Activated CD4-positive, alpha-beta T cell treated with anti-CD3 and anti-CD28 coated beads, Interleukin-2, amount 10 ng/mL, durations not matched to agents 7 days and 5 days (primary cell): Measurements from ENCODE around the gene SEMA6A. TPM values are rescaled to one million over a fixed set of nuclear protein-coding genes. Genes with fewer than 3 reads are reported as not detected.

ENCODE experiments used
- CTCF ChIA-PET: fragments of 350-600 bp; sonication (Branson Sonifier 250); formaldehyde crosslinking; loops from one replicate; lab custom pipeline; 2021; ENCODE audit warnings: antibody characterized with exemption; lab: Charles Lee
- POLR2A ChIA-PET: fragments of 350-600 bp; sonication (Branson Sonifier 250); formaldehyde crosslinking; loops from one replicate; lab custom pipeline; 2021; ENCODE audit warnings: antibody characterized with exemption; lab: Charles Lee
- DNase-seq: peaks from one replicate; pipeline ENCODE4 v3.0.0-alpha.2; 2020
- H3K27ac Mint-ChIP-seq: one replicate; pipeline ENCODE4 v1.8.0; 2021; ENCODE audit warnings: mild to moderate bottlenecking, moderate library complexity, mixed read lengths
- H3K27me3 Mint-ChIP-seq: one replicate; pipeline ENCODE4 v1.8.0; 2021; ENCODE audit warnings: mixed read lengths
- H3K36me3 Mint-ChIP-seq: one replicate; pipeline ENCODE4 v1.8.0; 2021; ENCODE audit warnings: low read depth, mixed read lengths
- H3K4me1 Mint-ChIP-seq: one replicate; pipeline ENCODE4 v1.8.0; 2021; ENCODE audit warnings: mixed read lengths
- H3K4me3 Mint-ChIP-seq: one replicate; pipeline ENCODE4 v1.8.0; 2021; ENCODE audit warnings: mild to moderate bottlenecking, moderate library complexity, mixed read lengths
- H3K9me3 Mint-ChIP-seq: one replicate; pipeline ENCODE4 v1.8.0; 2021; ENCODE audit warnings: mixed read lengths
- total RNA-seq, 2 experiments: library from RNA; stranded (reverse); gene quantifications; one replicate each; pipeline ENCODE4 v1.2.3, GENCODE V29; 2021

SEMA6A gene
- total RNA-seq, 2 experiments from 2014 or later, result not detected

DNA sequence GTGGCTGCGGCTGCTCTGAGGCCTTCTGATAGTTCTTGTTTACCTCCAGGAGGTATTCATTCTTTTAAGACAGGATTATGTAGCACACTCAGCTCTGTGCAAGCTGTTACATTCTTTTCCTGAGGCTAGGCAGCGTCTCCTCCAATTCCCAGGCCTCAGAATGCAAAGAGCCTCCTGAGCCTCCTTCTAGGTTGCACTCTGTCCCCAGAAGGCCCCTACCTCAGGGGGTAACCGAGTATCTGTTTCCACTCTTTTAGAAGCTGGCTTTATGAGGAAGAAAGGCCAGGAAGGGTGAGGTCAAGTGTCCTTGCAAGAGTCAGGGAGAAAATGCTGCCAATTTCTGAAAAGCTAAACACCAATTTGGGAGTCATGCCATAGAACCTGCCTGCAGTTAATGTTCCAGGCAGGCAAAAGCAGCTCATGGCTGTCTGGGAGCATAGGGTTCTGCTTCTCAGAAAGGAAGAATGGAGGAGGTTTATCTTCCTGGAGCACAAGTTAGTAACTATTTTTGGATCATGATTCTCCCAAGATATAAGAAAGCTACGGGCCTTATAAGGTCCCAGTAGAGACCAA, 178.9 kb downstream of the SEMA6A start:
- no peak overlapping the region for H3K27ac Mint-ChIP-seq
- CTCF ChIA-PET, result interaction anchor here (0.6 to 0.8 kb wide), 3 partner anchors 24 to 326 kb away, joined by 3 read pairs; no protein-coding TSS in a partner anchor
- no peak overlapping the region for H3K4me3 Mint-ChIP-seq

GRCh38 chr5:116395226-116395625, 179.4 kb downstream of the SEMA6A start:
- ChIA-PET CTCF (interaction anchor here (0.8 kb wide), 1 partner anchor 24 kb away, joined by 3 read pairs; no protein-coding TSS in a partner anchor), POLR2A (no interaction called here)
- Mint-ChIP-seq H3K9me3 (peaks cover 4% of the 10 kb centered on the region), H3K36me3 (no peaks in the 10 kb centered on the region), H3K4me1 (no peaks in the 10 kb centered on the region), H3K27ac (no peak overlapping the region), H3K27me3 (no peaks in the 10 kb centered on the region), H3K4me3 (no peak overlapping the region)
- no peak for DNase-seq

More for the DNA sequence above, 178.9 kb downstream of the SEMA6A start:
- H3K4me1 Mint-ChIP-seq, result no peaks in the 10 kb centered on the region
- peaks cover 4% of the 10 kb centered on the region for H3K9me3 Mint-ChIP-seq
- POLR2A ChIA-PET, result no interaction called here
- no peaks in the 10 kb centered on the region for H3K36me3 Mint-ChIP-seq
- no peak for DNase-seq
- no peaks in the 10 kb centered on the region for H3K27me3 Mint-ChIP-seq

DNA sequence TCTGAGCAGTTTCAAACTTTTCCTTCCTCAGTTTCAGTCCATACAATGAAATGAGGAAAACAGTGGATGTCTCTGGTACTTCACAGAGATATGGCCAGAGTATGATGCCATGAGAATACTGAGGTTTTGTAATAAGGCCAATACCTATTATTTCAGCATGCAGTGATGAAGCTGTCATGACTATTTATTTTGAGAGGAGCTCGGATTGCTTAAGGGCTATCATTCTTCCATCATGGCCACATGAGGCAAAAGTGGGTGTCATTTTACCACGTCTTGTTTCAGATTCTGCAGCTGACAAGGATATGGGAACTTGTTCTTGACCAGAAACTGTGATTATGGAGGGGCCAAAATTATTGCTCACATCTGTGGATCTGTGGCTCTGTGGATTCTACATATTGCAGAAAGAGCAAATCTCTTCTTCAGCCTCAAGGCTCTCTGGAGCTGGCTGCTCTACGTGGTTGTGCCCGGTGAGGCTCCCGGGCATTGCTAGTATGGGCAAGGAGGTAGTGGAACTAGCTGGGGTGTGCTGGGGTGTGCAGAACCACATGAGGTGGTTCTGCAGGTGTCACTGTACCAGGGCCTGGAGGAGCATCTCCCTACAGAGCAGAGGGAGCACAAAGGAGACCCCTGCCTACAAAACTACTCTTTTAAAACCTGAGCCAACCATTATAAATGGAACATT, 180.3 kb downstream of the SEMA6A start:
- H3K4me3 Mint-ChIP-seq, result no peak overlapping the region
- no peak overlapping the region for H3K27ac Mint-ChIP-seq
- no peak for DNase-seq
- H3K4me1 Mint-ChIP-seq, result no peaks in the 10 kb centered on the region
- H3K9me3 Mint-ChIP-seq, result peaks cover 4% of the 10 kb centered on the region
- no peaks in the 10 kb centered on the region for H3K36me3 Mint-ChIP-seq
- no peaks in the 10 kb centered on the region for H3K27me3 Mint-ChIP-seq
- POLR2A ChIA-PET, result no interaction called here
- CTCF ChIA-PET, result no interaction called here
